Transverse colon (tissue), 4 donors: ENCODE results near the gene DLGAP1. TPM values are rescaled to one million over a fixed set of nuclear protein-coding genes. Genes with fewer than 3 reads are reported as not detected.
"Not testable (repeated sequence)": the region's sequence is repeated elsewhere in the genome, so short reads cannot be mapped to it uniquely, and the experiment has no call there.

Experiments
- DNase-seq: peaks from one replicate; pipeline ENCODE4 v3.0.0-alpha.2; 2019
- H3K27ac ChIP-seq, 4 donors: fragments of 200-600 bp; sonication (generic); 2 replicates each; pipeline ENCODE4 v1.5.1; 2016 to 2018; ENCODE audit warnings: inconsistent platforms in 4 of 4
- H3K27me3 ChIP-seq: fragments of 200-600 bp; sonication (generic); 2 replicates; pipeline ENCODE4 v1.5.1; 2017; ENCODE audit warnings: inconsistent platforms
- H3K36me3 ChIP-seq, 4 donors: fragments of 200-600 bp; sonication (generic); 2 replicates each; pipeline ENCODE4 v1.5.1; 2017 to 2019; ENCODE audit warnings: inconsistent platforms in 4 of 4
- H3K4me1 ChIP-seq, 4 donors: fragments of 200-600 bp; sonication (generic); 2 replicates each; pipeline ENCODE4 v1.5.1; 2017 to 2020; ENCODE audit warnings: inconsistent platforms in 4 of 4
- H3K4me3 ChIP-seq, 4 donors: fragments of 200-600 bp; sonication (generic); 1 replicate in 1 of 4; 2 replicates in 3 of 4; pipeline versions ENCODE4 v1.5.1 to v1.6.1; 2017 to 2019; ENCODE audit warnings: inconsistent platforms in 4 of 4
- H3K9me3 ChIP-seq, 2 donors: fragments of 200-600 bp; sonication (generic); 2 replicates each; pipeline ENCODE4 v1.5.1; 2017 to 2019; ENCODE audit warnings: inconsistent platforms in 2 of 2
- CTCF ChIP-seq, 5 experiments: fragments of 200-600 bp in 3 of 5; fragments of 450-650 bp in 2 of 5; sonication (generic) in 3 of 5; IDR thresholded peaks; 1 replicate in 2 of 5; 2 replicates in 3 of 5; pipeline ENCODE4 v1.5.1; 2016 to 2017; ENCODE audit warnings: antibody characterized with exemption in 5 of 5, inconsistent platforms in 3 of 5, mild to moderate bottlenecking in 2 of 5, moderate library complexity in 1 of 5
- EP300 ChIP-seq: sonication (generic); formaldehyde crosslinking; IDR thresholded peaks from one replicate; pipeline ENCODE4 v1.6.1; 2017; ENCODE audit warnings: antibody characterized with exemption, low read depth
- POLR2A ChIP-seq: fragments of 450-650 bp; IDR thresholded peaks from one replicate; pipeline ENCODE4 v1.6.1; 2016; ENCODE audit warnings: antibody characterized with exemption, mild to moderate bottlenecking, moderate library complexity
- POLR2AphosphoS5 ChIP-seq, 3 donors: sonication (generic); formaldehyde crosslinking; IDR thresholded peaks; one replicate each; pipeline ENCODE4 v1.6.1; 2016; ENCODE audit warnings: antibody characterized with exemption in 3 of 3
- WGBS, 2 donors: methylation state at CpG; one replicate each; pipeline ENCODE4 v1.1.5; 2018; ENCODE audit warnings: low coverage in 1 of 2; 5-methylcytosine and 5-hydroxymethylcytosine counted together
- in situ Hi-C, 4 donors: fragments of 200-750 bp; cut with MboI; loops; one replicate each; pipeline versions ENCODE4 v1.15.0 to v1.15.1; 2017; ENCODE audit warnings: low sequenced_read_pairs in 3 of 4, low pct_ligation_motif_present in 1 of 4, low pct_unique_long_range_greater_than_20kb in 1 of 4
- intact Hi-C: fragments of 100-400 bp; cut with DNase I; formaldehyde crosslinking; loops from one replicate; pipeline ENCODE4 v1.15.1; 2023; ENCODE audit warnings: low total_unique reads
- total RNA-seq, 4 donors: library from RNA; depleted of rRNA; stranded (reverse); fragments of >200 nt; gene quantifications; one replicate each; pipeline ENCODE4 v1.1.0, GENCODE V29; 2016

DLGAP1 gene
- total RNA-seq, 4 donors from 2014 or later, result 2.7 to 7.2 (median 3.3) TPM

DNA sequence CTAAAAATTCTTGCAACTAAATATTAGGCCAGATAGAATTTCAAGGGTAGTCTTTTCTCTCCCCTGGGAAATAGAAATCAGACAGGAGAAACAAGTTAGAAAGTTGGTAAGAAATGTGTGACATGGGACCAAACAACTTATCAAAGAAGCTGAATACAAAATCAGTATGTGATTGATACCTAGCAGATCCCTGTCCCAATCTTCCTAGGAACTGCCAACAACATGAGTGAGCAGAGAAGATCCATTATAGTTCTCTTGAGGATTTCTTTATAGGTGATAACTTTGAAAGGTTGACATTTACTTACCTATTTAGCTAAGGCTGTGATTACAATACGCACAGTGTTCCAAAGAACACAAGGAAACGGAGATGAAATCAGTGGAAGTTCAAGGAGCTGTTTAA lies 162.4 kb downstream of the DLGAP1 start:
- Histone ChIP-seq H3K36me3 (no peaks in the 10 kb centered on the region), H3K27ac (no peak overlapping the region), H3K9me3 (no peaks in the 10 kb centered on the region), H3K4me3 (no peak overlapping the region), H3K4me1 (no peaks in the 10 kb centered on the region), H3K27me3 (no peaks in the 10 kb centered on the region)
- DNase-seq, result no peak
- TF ChIP-seq POLR2A (no peak), EP300 (no peak), POLR2AphosphoS5 (IDR thresholded peaks at IDR 0.05) (no peak), CTCF (IDR thresholded peaks at IDR 0.05) (no peak)
- intact Hi-C loops (no loop called here), in situ Hi-C loops (no loop called here)
- 73 to 86% methylated on average over 2 of the region's 2 CpGs for WGBS, 2 donors

DNA sequence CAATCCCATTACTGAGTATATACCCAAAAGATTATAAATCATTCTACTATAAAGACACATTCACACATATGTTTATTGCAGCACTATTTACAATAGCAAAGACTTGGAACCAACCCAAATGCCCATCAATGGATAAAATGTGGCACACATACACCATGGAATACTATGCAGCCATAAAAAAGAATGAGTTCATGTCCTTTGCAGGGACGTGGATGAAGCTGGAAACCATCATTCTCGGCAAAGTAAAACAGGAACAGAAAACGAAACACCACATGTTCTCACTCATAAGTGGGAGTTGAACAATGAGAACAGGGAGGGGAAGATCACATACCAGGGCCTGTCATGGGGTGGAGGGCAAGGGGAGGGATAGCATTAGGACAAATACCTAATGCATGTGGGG lies 167.8 kb downstream of the DLGAP1 start:
- H3K4me3 ChIP-seq, intact Hi-C loops, H3K9me3 ChIP-seq, DNase-seq, H3K27me3 ChIP-seq, H3K27ac ChIP-seq, H3K36me3 ChIP-seq, H3K4me1 ChIP-seq, in situ Hi-C loops: not testable (repeated sequence)
- WGBS, 2 donors, result 73 to 96% methylated on average over 3 of the region's 3 CpGs

- no peak for DNase-seq
- H3K4me1 ChIP-seq, result no peaks in the 10 kb centered on the region
- H3K27me3 ChIP-seq, result no peaks in the 10 kb centered on the region
- TF ChIP-seq POLR2A (no peak), EP300 (no peak)
- H3K27ac ChIP-seq, result no peak overlapping the region
- intact Hi-C loops (no loop called here), in situ Hi-C loops (no loop called here)
- H3K4me3 ChIP-seq, result no peak overlapping the region
- 70 to 90% methylated on average over 2 to 5 of the region's 5 CpGs for WGBS, 2 donors
- H3K36me3 ChIP-seq, result no peaks in the 10 kb centered on the region
- H3K9me3 ChIP-seq, result no peaks in the 10 kb centered on the region
These were observed 168.9 kb downstream of the DLGAP1 start for GRCh38 chr18:4286256-4286655.

GRCh38 chr18:4285525-4285924 lies 169.6 kb downstream of the DLGAP1 start:
- H3K36me3 ChIP-seq, result no peaks in the 10 kb centered on the region
- H3K27me3 ChIP-seq, result no peaks in the 10 kb centered on the region
- intact Hi-C loops, result no loop called here
- no peaks in the 10 kb centered on the region for H3K4me1 ChIP-seq
- 33 to 54% methylated on average over 3 of the region's 3 CpGs for WGBS, 2 donors
- in situ Hi-C loops, result no loop called here
- no peak overlapping the region for H3K4me3 ChIP-seq
- H3K27ac ChIP-seq, result no peak overlapping the region
- DNase-seq, result no peak
- no peaks in the 10 kb centered on the region for H3K9me3 ChIP-seq
- TF ChIP-seq EP300 (no peak), CTCF (IDR thresholded peaks at IDR 0.05) (no peak), POLR2A (no peak), POLR2AphosphoS5 (IDR thresholded peaks at IDR 0.05) (no peak)

DNA sequence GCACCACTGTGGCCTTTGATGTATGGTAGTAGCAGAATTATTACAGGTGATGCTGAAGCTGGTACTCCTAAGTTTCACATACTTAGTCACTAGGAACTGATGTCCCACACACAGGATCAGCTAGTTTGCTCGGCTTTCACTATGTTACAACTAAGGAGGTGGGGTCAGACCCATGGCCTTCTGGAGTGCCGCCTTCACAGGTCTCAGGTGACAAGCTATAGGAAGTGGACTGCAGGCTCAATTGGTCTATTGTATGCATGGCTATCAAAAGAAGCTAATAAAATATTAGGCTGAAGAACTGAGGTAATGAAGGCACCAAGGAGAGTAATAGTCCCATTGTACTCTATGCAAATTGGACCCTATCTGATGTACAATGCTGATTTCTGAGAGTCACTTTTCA lies 170.6 kb downstream of the DLGAP1 start:
- Histone ChIP-seq H3K4me1 (no peaks in the 10 kb centered on the region), H3K27ac (no peak overlapping the region), H3K9me3 (no peaks in the 10 kb centered on the region), H3K36me3 (no peaks in the 10 kb centered on the region), H3K4me3 (no peak overlapping the region), H3K27me3 (no peaks in the 10 kb centered on the region)
- DNase-seq, result no peak
- WGBS, 2 donors, result 75% methylated on average over 2 of the region's 2 CpGs; no CpG with 5 or more reads in 1 of the 2 donors
- in situ Hi-C loops, result no loop called here
- intact Hi-C loops, result no loop called here
- TF ChIP-seq EP300 (no peak), POLR2A (no peak), CTCF (IDR thresholded peaks at IDR 0.05) (no peak), POLR2AphosphoS5 (IDR thresholded peaks at IDR 0.05) (no peak)
